HL-60 (cell line): ENCODE data around the gene ASXL1.
"Not testable (repeated sequence)": the region's sequence is repeated elsewhere in the genome, so short reads cannot be mapped to it uniquely, and the experiment has no call there.

Experiments used
- DNase-seq, 2 experiments: peaks; one replicate each; pipeline ENCODE4 v3.0.0-alpha.2; 2010 to 2020; ENCODE audit warnings: low read depth in 1 of 2, low spot score in 1 of 2
- H3K27ac ChIP-seq: fragments of 250-450 bp; sonication (Bioruptor Pico); replicated peaks from 2 replicates; pipeline ENCODE4 v1.5.1; 2020; ENCODE audit warnings: mild to moderate bottlenecking, moderate library complexity
- H3K27me3 ChIP-seq: fragments of 250-450 bp; sonication (Bioruptor Pico); 2 replicates; pipeline ENCODE4 v1.5.1; 2021; ENCODE audit warnings: mild to moderate bottlenecking, moderate library complexity; ENCODE audit not compliant: insufficient read depth, poor library complexity, severe bottlenecking
- H3K4me3 ChIP-seq: replicated peaks from 2 replicates; pipeline ENCODE4 v1.5.1; 2011; ENCODE audit warnings: mild to moderate bottlenecking, control low read depth, low read length; ENCODE audit not compliant: insufficient read depth
- CTCF ChIP-seq: IDR thresholded peaks from one replicate; pipeline ENCODE4 v1.5.1; 2011; ENCODE audit warnings: low read length, control low read depth, inconsistent platforms; ENCODE audit not compliant: insufficient read depth
- GABPA ChIP-seq: IDR thresholded peaks from 2 replicates; pipeline ENCODE4 v1.6.1; 2012; ENCODE audit warnings: low read depth
- POLR2AphosphoS5 ChIP-seq: IDR thresholded peaks from 2 replicates; pipeline ENCODE4 v1.6.1; 2012; ENCODE audit warnings: low read depth
- REST ChIP-seq: IDR thresholded peaks from 2 replicates; pipeline ENCODE4 v1.6.1; 2012; ENCODE audit warnings: low read depth; ENCODE audit not compliant: insufficient replicate concordance
- SPI1 ChIP-seq: IDR thresholded peaks from 2 replicates; pipeline ENCODE4 v1.6.1; 2012; ENCODE audit warnings: low read depth, mild to moderate bottlenecking, borderline replicate concordance

The ASXL1 gene

DNA sequence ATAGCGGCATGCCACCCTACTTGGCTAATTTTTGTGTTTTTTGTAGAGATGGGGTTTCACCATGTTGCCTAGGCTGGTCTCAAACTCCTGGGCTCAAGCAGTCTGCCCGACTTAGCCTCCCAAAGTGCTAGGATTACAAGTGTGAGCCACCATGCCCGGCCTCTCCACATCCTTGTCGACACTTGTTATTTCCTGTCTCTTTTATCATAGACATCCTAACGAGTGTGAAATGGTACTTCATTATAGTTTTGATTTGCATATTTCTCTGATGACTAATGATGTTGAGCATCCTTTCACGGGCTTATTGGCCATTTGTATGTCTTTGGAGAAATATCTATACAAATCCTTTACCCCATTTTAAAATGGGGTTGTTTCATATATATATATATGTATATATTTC lies 39.0 kb upstream of the ASXL1 start:
- TF ChIP-seq REST: no peak
- no peak for TF ChIP-seq POLR2AphosphoS5
- no peak for TF ChIP-seq SPI1
- no peak for TF ChIP-seq CTCF
- no peak for TF ChIP-seq GABPA
- Histone ChIP-seq H3K27ac (no peak overlapping the region), H3K27me3 (no peaks in the 10 kb centered on the region), H3K4me3 (no peak overlapping the region)
- no peak for DNase-seq

GRCh38 chr20:32320305-32320704 lies 37.8 kb upstream of the ASXL1 start:
- TF ChIP-seq POLR2AphosphoS5: no peak
- TF ChIP-seq CTCF: no peak
- TF ChIP-seq GABPA: no peak
- no peak for TF ChIP-seq REST
- no peak for TF ChIP-seq SPI1
- Histone ChIP-seq H3K27me3 (no peaks in the 10 kb centered on the region), H3K4me3 (no peak overlapping the region), H3K27ac (no peak overlapping the region)
- DNase-seq: no peak

GRCh38 chr20:32321390-32321789 lies 36.7 kb upstream of the ASXL1 start:
- no peak overlapping the region for H3K4me3 ChIP-seq
- TF ChIP-seq GABPA (no peak), POLR2AphosphoS5 (no peak), SPI1 (no peak), CTCF (no peak), REST (no peak)
- no peaks in the 10 kb centered on the region for H3K27me3 ChIP-seq
- DNase-seq: no peak
- no peak overlapping the region for H3K27ac ChIP-seq

DNA sequence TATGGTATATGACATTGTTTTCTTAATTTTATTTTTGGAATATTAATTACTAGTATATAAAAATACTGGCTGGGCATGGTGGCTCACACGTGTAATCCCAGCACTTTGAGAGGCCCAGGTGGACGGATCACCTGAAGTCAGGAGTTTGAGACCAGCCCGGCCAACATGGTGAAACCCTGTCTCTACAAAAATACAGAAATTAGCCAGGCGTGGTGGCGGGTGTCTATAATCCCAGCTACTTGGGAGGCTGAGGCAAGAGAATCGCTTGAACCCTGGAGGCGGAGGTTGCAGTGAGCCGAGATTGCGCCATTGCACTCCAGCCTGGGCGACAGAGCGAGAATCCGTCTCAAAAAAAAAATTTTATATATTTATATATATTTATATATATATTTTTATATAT lies 35.9 kb upstream of the ASXL1 start:
- H3K4me3 ChIP-seq, DNase-seq, H3K27me3 ChIP-seq, H3K27ac ChIP-seq: not testable (repeated sequence)

DNA sequence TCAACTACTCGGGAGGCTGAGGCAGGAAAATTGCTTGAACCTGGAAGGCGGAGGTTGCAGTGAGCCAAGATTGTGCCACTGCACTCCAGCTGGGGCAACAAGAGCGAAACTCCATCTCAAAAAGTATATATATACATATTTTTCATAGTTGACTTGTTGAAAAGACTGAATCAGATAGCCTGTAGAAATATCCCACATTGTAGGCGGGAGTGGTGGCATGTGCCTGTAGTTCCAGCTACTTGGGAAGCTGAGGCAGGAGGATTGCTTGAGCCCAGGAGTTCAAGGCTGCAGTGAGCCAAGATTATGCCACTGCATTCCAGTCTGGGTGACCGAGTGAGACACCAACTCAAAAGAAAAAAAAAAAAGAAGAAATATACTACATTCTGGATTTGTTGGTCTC lies 34.4 kb upstream of the ASXL1 start:
- DNase-seq, H3K27me3 ChIP-seq, H3K27ac ChIP-seq, H3K4me3 ChIP-seq: not testable (repeated sequence)
